Activated CD8-positive, alpha-beta memory T cell treated with anti-CD3 and anti-CD28 coated beads, Interleukin-2, amount 50 U/mL, for 48 hours (primary cell): ENCODE data around the gene SHF.

Experiments
- DNase-seq: peaks from one replicate; pipeline ENCODE4 v3.0.0-alpha.2; 2020

SHF gene

GRCh38 chr15:45168751-45169551, 18.8 kb downstream of the SHF start:
- no peak for DNase-seq

GRCh38 chr15:45168286-45168685, 19.5 kb downstream of the SHF start:
- no peak for DNase-seq

- DNase-seq, result no peak
Observed at GRCh38 chr15:45167631-45168205, 20.0 kb downstream of the SHF start.

- peak; percentile 88 for DNase-seq
Observed at GRCh38 chr15:45166834-45167630, 20.7 kb downstream of the SHF start.

GRCh38 chr15:45165536-45165935, 22.2 kb downstream of the SHF start:
- DNase-seq, result no peak

GRCh38 chr15:45164914-45165313, 22.9 kb downstream of the SHF start:
- no peak for DNase-seq

GRCh38 chr15:45163508-45163856, 24.3 kb downstream of the SHF start:
- no peak for DNase-seq

- peak; percentile 76 for DNase-seq
Observed at GRCh38 chr15:45162771-45163507, 24.8 kb downstream of the SHF start.

GRCh38 chr15:45161666-45162065, 26.1 kb downstream of the SHF start:
- no peak for DNase-seq

GRCh38 chr15:45157974-45158373, 29.8 kb downstream of the SHF start:
- no peak for DNase-seq

GRCh38 chr15:45156744-45157455, 30.9 kb downstream of the SHF start:
- no peak for DNase-seq

- no peak for DNase-seq
Observed at GRCh38 chr15:45155739-45156138, 32.0 kb downstream of the SHF start.

GRCh38 chr15:45151998-45152828, 35.6 kb downstream of the SHF start:
- DNase-seq, result no peak

- DNase-seq, result no peak
Observed at GRCh38 chr15:45150997-45151396, 36.8 kb downstream of the SHF start.

- no peak for DNase-seq
Observed at GRCh38 chr15:45150481-45150880, 37.3 kb downstream of the SHF start.

GRCh38 chr15:45149060-45149459, 38.7 kb downstream of the SHF start:
- DNase-seq, result no peak

GRCh38 chr15:45148076-45149059, 39.4 kb downstream of the SHF start:
- no peak for DNase-seq

- no peak for DNase-seq
Observed at GRCh38 chr15:45147606-45148005, 40.2 kb downstream of the SHF start.

GRCh38 chr15:45146405-45146804, 41.4 kb downstream of the SHF start:
- DNase-seq, result no peak

GRCh38 chr15:45144775-45145174, 43.0 kb downstream of the SHF start:
- no peak for DNase-seq
